Right lung (tissue), 10 donors: ENCODE measurements around the gene SCRN1. TPM values are rescaled to one million over a fixed set of nuclear protein-coding genes. Genes with fewer than 3 reads are reported as not detected.

ENCODE experiments used
- DNase-seq, 2 donors: peaks; one replicate each; pipeline ENCODE4 v3.0.0-alpha.2; 2013
- long read RNA-seq, 8 donors: transcript quantifications; one replicate each; lab custom pipeline, GENCODE V29; 2026
- polyA plus RNA-seq, 5 donors: library from polyadenylated mRNA; unstranded; fragments of 120-200 nt; gene quantifications; one replicate each; pipeline versions ENCODE4 v1.2.1 to v1.2.3, GENCODE V29; 2013; ENCODE audit warnings: inconsistent platforms in 1 of 5, low replicate concordance in 1 of 5; ENCODE audit not compliant: insufficient read length in 5 of 5, insufficient read depth in 1 of 5

The SCRN1 gene, protein sequence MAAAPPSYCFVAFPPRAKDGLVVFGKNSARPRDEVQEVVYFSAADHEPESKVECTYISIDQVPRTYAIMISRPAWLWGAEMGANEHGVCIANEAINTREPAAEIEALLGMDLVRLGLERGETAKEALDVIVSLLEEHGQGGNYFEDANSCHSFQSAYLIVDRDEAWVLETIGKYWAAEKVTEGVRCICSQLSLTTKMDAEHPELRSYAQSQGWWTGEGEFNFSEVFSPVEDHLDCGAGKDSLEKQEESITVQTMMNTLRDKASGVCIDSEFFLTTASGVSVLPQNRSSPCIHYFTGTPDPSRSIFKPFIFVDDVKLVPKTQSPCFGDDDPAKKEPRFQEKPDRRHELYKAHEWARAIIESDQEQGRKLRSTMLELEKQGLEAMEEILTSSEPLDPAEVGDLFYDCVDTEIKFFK
- polyA plus RNA-seq: 10 to 100 TPM; 31.8 to 42.1 (median 37.8) TPM
- long read RNA-seq, donor 1, full-length matches to known transcripts: 10 of 10 reads
- long read RNA-seq, donor 1, partial matches to known transcripts: 0 of 10 reads
- long read RNA-seq, donor 1, other reads (novel, unspliced or antisense): 0 of 10 reads
- long read RNA-seq, donor 2, full-length matches to known transcripts: 11 of 11 reads
- long read RNA-seq, donor 2, partial matches to known transcripts: 0 of 11 reads
- long read RNA-seq, donor 2, other reads (novel, unspliced or antisense): 0 of 11 reads
- long read RNA-seq, donor 3, full-length matches to known transcripts: 6 of 6 reads
- long read RNA-seq, donor 3, partial matches to known transcripts: 0 of 6 reads
- long read RNA-seq, donor 3, other reads (novel, unspliced or antisense): 0 of 6 reads
- long read RNA-seq, donor 4, full-length matches to known transcripts: 2 of 2 reads
- long read RNA-seq, donor 4, partial matches to known transcripts: 0 of 2 reads
- long read RNA-seq, donor 4, other reads (novel, unspliced or antisense): 0 of 2 reads
- long read RNA-seq, donor 5, full-length matches to known transcripts: 10 of 10 reads
- long read RNA-seq, donor 5, partial matches to known transcripts: 0 of 10 reads
- long read RNA-seq, donor 5, other reads (novel, unspliced or antisense): 0 of 10 reads
- long read RNA-seq, donor 6, full-length matches to known transcripts: 9 of 9 reads
- long read RNA-seq, donor 6, partial matches to known transcripts: 0 of 9 reads
- long read RNA-seq, donor 6, other reads (novel, unspliced or antisense): 0 of 9 reads
- long read RNA-seq, donor 7, full-length matches to known transcripts: 9 of 9 reads
- long read RNA-seq, donor 7, partial matches to known transcripts: 0 of 9 reads
- long read RNA-seq, donor 7, other reads (novel, unspliced or antisense): 0 of 9 reads
- long read RNA-seq, donor 8, full-length matches to known transcripts: 2 of 2 reads
- long read RNA-seq, donor 8, partial matches to known transcripts: 0 of 2 reads
- long read RNA-seq, donor 8, other reads (novel, unspliced or antisense): 0 of 2 reads

DNA sequence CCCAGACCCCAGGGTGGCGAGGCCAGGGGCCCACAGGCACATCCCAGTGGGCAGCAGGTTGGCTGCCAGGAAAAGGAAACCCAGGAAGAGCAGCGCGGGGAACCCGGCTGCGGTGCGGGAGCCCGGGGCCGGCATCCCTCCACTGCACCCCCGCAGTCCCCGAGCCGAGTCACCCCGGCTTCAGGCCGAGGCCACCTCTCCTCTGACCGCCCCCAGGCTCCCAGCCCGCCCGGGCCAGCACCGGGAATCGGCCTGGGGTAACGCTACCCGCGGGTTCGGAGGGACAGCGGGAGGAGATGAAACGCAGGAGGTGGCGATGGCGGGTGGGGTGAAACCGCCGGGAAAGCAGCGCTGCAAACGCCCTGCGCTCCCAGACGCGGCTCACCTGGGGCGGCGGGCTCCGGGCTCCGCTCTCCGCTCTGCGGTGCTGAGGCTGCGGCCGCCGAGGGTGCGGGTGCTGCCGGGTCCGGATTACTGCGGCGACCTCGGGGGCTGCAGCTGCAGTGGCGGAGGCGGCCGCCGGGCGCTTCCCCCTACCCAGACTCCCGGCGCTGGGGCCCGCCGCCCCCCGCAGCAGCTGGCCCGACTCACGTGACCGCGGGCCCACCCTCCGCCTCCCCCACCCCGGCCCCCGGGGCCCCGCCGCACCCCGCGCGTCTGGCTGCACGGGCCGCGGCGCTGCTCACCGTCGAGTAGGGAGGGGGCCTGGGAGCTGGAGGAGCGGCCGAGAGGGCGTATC, at the start of gene SCRN1:
Gene SCRN1, minus strand, starts transcription at position 545 of the 739 bp plus-strand sequence. CDS start 20,734 bp downstream, outside the sequence.
- DNase-seq: peak; percentile 36 to 45

DNA sequence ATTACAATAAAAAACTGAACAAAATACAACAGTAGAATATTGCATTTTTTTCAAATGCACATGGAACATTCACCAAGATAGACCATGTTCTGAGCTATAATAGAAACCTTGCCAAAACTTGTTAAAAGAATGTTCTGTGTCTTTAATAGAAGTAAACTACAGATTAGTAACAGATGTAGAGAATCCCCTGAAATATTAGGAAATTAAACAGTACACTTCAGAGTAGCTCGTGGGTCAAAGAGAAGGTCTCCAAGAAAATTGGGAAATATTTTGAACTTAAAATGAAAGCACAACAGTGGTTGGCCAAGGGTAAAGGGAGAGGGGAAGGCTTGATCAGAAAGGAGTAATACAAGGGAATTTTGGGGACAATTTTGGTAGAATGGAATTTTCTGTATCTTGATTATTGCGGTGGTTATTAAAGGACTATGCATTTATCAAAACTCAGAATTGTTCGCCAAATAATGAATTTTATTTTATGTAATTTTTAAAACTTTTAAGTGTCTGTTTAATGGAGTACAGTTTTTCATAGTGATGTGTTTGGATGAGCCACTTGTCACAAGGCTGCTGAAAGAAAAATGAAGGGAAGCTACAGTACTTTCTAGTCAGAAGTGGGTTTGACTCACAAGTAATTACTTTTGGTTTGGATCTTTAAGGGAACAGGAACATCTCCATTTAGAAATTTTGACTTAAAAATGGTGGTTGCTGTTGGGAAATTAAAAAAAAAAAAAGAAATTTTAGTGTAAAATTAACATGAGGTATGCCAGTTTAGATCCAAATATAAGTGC, 48.8 kb upstream of the SCRN1 start:
- DNase-seq: no peak

DNA sequence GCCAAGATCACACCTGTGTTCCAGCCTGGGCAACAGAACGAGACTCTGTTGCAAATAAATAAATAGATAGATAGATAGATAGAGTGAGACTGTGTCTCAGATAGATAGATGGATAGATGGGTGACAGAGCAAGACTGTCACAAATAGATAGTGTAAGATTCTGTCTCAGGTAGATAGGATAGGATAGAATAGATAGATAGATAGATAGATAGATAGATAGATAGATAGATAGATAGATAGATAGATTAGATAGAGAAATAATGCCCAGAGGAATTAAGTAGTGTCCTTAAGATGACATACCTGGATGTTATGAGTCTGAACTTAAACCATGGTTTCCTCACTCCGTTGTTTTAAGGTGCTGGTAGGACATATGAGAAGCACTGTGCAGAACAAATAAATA, 46.6 kb upstream of the SCRN1 start:
- no peak for DNase-seq

DNA sequence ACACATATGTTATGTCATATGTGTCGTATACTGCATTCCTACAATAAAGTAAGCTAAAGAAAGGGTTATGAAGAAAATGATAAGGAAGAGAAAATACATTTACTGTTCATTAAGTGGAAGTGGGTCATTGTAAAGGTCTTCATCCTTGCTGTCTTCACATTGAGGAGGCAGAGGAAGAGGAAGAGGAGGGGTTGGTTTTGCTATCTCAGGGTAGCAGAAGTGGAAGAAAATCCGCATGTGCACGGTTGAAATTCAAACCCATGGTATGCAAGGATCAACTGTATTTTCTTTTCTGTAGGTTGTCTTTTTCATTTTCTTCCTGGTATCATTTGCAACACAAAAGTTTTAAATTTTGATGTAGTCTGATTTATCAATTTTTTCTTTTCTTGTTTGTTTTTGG, 44.9 kb upstream of the SCRN1 start:
- no peak for DNase-seq

DNA sequence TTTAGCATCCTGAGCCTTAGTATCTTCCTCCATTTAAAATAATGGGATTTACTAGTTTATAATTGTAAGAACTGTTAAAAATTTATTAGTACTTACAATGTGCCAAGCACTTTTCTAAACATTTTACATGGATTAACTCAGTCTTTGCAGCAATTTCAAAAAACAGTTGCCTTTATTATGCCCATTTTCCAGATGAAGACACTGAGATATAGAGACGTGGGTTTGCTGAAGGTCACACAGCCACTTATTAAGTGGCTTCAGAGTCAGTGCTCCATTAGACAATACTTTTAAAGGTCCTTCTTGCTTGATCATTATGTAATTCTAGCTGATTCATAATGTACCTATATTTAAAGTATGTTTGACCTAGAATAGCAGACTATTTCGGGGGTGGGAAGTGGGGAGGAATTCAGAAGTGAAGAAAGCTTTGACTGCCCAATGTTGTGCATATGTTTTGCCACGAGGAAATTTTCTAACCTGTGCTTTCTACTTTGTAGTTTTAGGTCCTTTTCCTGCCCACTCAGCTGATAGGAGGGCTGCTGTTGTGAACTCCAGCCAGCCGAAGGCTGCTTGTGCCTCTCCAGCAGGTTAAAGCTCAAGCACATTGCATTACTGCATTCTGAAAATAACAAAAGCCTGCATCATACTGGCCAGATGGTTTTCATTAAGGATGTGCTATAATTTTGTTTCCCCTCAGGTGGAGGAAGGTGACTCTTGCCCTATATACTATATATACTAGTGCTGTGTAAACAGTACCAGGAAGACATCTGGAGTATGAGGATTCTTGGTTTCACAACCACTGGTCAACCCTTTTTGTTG, 42.9 kb upstream of the SCRN1 start:
- DNase-seq: no peak

DNA sequence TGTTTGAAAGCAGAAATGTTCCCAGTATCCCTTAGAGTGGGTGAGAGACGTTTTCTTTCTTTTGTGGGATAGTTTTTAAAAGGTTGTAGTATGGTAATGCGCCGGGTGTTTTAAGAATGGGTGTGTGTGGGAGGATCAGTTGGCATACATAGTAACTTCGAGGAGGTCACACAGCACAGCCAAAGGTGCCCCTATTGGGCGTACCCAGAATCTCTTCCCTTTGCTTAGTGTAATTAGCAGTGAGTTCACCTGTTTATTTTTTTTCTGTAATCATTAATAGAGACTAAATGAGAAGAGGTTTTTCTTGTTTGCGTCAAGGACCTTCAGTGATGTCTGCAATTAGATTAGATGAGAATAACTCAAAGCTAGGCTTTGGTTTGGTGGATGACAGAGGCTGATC, 40.1 kb upstream of the SCRN1 start:
- no peak for DNase-seq

DNA sequence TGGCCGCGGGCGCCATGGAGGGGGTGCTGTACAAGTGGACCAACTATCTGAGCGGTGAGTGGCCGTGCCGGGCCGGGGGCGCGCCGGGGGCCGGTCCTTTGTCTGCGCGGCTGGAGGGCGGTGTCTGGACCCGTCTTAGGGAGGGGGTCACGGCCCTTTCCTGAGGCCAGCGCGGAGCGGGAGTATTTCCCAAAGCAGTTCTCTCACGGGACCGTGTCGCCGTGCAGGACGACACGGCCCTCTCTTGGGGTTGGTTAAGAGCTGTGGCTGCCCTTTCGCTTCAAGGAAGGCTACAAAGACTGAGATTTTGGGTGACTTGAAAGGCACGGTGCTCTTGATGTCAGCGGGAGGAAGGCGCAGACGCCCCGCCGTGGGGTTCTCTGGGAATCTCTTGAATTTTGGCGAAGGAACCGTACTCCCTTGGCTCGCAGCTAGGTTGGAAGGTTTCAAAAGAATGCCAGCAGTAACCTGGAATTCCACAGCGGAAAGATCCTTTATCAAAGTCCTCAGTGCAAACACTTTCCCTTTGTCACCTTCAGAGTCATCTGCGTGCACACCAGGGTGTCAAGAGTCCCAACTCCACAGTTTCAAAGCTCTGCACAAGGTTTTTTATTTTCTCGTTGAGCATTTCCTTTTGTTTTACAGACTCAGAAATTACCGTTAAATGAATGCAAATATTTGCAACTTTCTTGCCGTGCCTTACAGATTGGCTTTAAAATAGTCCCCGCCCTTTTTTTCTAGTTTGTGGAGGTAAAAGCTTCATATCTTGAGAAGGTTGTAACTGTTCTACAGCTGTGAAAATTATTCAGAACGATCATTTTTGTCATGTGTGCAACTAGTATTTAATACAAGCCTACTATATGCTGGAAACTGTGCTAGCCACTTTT, 39.4 kb upstream of the SCRN1 start:
- DNase-seq: peak in 1 of 2 donors; percentile 52

DNA sequence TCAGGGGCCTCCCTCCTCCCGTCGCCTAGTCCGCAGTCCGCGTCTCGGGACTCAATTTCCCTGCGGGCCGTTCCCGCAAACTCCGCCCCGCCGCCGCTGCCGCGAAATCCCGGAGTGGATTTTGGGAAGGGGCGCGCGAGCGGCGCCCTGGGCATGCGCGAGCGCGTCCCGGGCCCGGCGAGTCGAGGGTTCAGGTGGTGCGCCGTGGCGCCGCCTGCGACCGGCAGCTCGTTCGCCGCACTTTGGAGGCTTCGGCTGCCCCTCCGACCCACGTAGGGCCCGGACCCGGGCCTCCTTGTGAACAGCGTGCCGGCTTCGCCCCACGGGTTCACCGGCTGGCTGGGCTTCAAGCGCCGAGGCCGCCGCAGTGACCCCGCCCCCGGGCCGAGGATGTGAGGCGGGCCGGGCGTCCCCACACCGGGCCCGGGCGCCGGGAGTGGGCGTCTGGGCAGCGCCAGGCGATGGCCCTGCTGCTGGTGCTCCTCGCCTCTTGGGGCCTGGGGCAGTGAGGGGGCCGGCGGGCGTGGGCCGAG, 38.7 kb upstream of the SCRN1 start, which contains the start of gene PLEKHA8:
Gene PLEKHA8, plus strand, starts transcription at position 197 of the 533 bp plus-strand sequence. CDS start 351 bp downstream, outside the sequence.
- peak; percentile 89 to 92 for DNase-seq

DNA sequence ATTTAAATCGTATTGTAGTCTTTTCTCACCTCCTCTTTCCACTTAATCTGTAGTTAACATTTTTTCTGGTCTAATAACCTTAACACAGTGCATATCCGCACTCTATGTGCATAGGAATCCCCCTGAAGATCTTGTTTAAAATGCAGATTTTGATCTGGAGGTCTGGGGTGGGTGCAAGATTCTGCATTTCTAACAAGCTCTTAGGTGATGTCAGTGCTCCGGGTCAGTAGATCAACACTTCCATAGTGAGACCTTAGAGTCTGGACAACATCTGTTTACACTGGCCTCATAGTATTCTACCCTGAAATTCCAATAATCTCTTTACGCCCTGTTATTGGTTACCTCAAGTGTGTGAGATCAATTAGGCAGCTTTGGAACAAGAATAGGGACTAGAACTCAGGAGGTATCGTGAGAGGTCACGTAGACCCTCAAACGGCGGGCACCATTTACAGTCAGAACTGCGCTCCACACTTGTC, 38.2 kb upstream of the SCRN1 start:
- no peak for DNase-seq

DNA sequence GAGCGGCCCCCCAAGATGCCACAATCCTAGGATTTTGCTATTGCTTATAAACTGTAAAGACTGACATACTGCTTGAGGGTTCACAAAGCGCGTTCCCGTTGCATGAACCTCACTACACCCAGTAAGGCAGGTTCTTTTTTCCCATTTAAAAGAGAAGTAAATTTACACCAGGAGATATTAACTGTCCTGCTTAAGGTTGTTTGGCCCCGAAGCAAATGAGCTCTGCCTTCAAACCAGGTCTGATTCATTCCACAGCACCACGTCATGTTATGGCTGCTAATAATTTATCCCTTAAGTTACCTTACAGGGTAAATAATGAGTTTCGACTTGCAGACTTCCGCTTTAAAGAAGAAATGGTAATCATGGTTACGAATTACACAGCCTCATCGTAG, 37.5 kb upstream of the SCRN1 start:
- DNase-seq: no peak

DNA sequence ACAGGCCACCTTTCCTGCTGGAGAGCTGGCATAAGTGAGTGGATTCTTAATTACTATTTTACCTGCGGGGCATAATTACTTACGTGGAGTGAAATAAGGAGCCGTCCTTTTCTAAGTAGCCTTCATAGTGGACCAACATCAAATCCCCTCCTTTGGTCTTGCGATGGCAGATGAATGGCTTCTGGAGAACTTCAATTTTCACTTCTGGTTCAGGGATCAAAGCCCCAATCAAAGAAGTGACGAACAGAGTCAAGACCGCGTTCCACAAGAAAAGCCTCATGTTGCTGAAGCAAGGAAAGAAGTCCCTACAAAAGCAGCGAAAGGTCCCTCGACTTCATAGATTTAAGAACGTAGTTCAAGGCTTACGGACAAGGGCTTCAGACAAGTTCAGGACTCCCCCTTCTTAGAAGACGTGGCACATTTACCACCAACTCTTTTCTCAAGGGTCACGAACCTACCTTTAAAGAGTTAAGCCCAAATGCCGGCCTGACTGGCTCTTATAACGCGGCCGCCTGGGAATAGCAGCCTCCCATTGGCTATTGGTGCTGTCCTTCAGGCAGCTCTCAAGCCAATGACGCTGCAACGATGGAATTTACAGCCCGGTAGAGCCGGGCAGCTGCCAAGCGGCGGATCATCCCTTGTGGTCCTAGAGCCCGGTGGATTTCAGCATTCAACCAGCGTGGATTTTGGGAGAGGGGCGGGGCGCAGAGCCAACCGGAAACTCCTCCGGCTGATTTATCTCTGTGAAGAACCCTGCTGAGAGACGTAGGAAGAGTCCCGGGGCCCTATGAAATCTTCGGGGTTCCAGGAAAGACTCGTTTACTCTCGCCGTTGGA, 36.8 kb upstream of the SCRN1 start, which contains the start of gene FKBP14:
Gene FKBP14, minus strand, starts transcription at position 474 of the 836 bp plus-strand sequence. Its CDS starts 194 bp downstream, at position 280.
- peak; percentile 98 for DNase-seq

DNA sequence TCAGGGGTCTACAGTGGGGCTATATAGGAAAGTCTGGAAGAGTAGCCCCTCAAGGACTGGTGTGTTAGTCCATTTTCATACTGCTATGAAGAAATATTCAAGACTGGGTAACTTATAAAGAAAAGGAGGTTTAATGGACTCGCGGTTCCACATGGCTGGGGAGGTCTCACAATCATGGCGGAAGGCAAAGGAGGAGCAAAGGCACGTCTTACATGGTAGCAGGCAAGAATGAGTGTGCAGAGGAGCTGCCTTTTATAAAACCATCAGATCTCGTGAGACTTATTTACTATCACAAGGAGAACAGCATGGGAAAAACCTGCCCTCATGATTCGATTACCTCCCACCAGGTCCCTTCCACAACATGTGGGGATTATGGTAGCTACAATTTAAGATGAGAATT, 33.9 kb upstream of the SCRN1 start:
- no peak for DNase-seq

DNA sequence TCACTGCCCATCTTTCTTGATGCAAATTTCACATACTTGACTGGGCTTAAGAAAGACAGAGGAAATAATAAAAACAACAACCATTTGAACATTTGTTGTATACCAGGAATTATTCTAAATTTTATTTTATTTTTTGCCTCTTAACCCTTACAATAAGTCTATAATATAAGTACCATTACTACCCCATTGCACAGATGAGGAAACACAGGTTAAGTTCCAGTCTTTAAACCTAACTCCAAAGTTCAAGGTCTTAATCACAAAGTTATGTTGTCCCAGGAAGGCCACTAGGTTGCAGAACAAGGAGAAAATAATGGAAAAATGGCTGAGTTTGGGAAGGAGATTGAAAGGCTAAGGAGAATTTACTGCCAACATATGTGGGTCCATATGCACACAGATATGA, 33.4 kb upstream of the SCRN1 start:
- no peak for DNase-seq

DNA sequence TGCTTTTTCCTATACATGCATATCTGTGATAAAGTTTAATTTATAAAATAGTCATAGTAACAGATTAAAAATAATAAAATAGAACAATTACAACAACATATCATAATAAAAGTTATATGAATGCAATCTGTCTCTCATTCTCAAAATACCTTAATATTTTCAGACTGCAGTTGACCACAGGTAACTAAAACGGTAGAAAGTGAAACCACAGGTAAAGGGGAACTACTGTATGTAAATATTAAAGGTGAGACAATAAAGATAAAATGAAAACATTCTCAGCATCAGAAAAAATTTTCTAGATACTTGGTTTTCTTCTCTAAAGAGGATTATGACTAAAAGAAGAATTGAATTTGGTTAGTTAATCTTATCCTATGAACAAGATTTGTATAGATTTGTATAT, 30.9 kb upstream of the SCRN1 start:
- DNase-seq: no peak

DNA sequence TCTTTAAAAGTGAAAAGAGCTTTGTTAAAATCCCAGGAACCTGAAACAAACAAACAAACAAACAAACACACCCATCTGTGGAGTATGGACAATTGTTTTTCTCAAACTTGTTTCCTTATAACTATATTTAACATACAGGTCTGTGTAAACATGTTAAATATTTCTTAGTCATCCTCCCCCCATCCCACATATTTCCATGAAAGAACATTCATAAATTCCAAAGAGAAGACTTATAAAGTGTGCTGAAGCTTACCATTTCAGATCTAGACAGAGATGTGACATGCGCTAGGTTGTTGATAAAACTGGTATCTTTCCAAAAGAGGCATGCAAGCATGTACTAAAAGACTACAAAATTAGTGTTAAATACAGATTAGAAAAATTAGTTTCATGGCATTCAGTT, 30.4 kb upstream of the SCRN1 start:
- no peak for DNase-seq

DNA sequence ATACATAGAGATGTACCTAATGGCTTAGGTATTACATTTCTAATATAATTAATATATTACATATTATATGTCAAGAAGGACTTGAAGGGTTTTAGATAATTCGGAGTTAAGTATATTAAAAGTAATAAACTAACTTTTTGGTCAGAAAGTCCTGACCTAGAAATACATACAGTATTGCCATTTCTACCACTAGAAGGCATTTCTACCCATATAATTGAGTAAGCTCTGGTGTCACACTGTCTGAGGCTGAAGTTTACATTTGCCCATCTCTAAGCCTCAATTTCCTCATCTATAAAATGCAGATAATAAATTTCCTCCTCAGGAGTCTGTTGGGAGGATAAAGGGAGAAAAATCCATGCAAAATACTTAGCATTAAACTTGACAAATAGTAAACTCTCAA, 29.8 kb upstream of the SCRN1 start:
- DNase-seq: no peak
